SHP77 treated with DMSO at 0.1 percent for 48 hours (cell line): ENCODE measurements around the gene PAGE2B.
"Not testable (repeated sequence)": the region's sequence is repeated elsewhere in the genome, so short reads cannot be mapped to it uniquely, and the experiment has no call there.

Source experiments
- DNase-seq: peaks from one replicate; lab custom pipeline; 2025; lab: John Stamatoyannopoulos, UW

The PAGE2B gene

DNA sequence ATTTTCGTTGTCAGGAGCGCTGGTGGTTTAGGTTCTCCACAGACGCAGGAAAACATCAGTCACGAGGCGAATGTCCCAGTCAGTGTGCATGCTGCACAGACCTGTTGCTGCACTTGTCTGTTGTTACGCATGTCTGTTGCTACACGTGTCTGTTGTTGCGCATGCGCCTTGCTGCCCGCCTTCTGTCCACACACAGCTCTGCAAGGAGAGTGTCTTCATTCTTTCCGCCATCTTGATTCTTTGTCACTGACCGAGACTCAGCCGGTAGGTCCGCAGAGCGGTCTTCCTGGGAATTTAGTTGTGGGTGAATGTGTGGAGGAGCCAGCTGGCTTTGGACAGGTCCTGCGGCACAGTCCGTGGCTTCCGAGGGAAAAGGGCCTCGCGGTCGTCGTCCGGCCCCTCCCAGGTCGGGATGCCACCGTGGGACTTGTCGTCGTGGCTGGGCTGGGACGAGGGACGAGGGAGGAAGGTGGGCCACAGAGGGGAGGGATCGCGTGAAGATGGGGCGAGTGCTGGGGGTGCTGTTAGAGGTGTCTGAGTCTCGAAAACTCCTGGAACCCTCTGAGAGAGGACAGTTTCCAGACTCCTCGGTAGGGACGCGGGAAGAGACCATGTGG lies at the start of gene PAGE2B:
Gene PAGE2B, plus strand, starts transcription at position 180 of the 617 bp plus-strand sequence. CDS start 1,012 bp downstream, outside the sequence.
- DNase-seq, result no peak

DNA sequence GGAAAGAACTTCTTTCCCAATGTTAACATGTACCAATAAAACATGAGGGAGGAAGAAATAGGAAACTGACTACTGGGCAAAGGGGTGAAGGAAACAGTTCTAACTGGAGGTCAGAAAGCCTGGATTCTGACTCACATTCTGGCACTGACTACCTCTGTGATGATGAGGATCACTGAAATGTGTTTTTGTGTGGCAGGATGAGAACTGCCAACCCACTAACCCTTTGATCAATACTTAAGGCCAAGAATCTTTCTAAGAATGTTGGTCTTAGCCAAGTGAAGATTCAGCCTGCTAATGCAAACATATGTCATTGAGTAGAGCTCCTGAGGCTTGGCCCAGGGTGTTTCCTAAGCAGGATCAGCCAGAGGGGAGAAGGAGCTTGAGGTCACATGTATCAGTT lies 48.7 kb upstream of the PAGE2B start:
- no peak for DNase-seq

DNA sequence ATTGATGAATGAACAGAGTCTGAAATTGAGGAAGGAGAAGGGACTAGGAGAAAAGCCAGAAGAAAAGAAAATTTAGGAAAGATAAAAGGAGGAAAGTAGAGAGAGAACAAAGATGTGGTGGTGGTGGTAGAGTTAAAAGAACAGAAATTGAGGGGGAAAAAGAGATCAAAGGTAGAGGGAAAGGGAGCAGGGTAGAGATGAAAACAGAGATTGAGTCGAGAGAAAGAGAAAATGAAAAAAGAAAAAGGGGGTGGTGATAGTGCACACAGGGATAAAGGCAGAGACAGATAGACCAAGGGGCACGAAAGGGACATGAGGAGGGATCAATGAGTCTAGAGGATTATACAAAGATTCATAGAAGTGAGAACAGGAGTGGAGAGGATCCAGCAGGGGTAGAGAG lies 48.0 kb upstream of the PAGE2B start:
- DNase-seq, result no peak

- DNase-seq, result no peak
These were observed 46.8 kb upstream of the PAGE2B start for GRCh38 chrX:55028040-55028439.

- no peak for DNase-seq
These were observed 46.2 kb upstream of the PAGE2B start for GRCh38 chrX:55028611-55029010.

DNA sequence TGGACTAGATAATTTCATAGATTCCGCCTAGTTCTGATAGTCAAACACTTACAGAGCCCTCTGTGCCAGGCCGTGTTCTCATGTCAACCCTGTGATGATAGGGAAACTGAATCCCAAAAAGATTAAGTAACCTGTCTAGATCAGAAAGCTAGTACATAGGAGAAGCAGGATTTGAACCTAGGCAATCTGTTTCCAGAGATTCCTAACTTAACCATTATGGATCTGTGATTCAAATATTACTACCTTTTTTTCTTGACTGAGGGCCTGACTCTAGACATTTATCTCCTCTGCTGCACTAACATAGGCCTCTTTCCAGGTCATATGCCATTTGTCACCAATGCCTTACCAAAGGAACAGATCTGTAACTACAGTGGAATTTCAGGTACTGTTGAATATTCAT lies 45.5 kb upstream of the PAGE2B start:
- no peak for DNase-seq

- no peak for DNase-seq
These were observed 44.3 kb upstream of the PAGE2B start, which contains the start of gene ALAS2 for GRCh38 chrX:55030271-55031205. Gene ALAS2 (minus strand): TSS chrX:55030977. CDS start chrX:55026000, 4,977 bp downstream.

GRCh38 chrX:55033429-55033828 lies 41.4 kb upstream of the PAGE2B start:
- DNase-seq, result no peak

DNA sequence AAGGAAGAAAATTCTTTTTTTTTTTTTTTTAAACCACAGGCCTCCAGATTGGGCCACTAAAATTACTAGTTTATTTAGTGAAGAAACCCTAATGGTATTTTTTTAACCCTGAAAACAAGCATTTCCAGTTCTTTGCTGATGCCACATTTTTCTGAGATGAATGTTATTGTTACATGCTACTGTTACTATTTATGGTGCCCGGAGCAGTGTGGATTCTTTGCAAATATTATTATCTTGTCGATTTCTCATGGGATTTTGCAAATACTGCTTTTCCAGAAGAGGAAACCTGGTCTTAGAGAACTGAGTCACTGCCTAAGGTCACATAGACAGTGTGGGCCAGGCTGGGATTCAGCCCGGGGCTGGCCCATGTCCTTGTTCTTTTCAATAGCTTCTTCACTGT lies 35.4 kb upstream of the PAGE2B start:
- DNase-seq, result no peak

GRCh38 chrX:55041514-55041913 lies 33.3 kb upstream of the PAGE2B start:
- no peak for DNase-seq

- not testable (repeated sequence) for DNase-seq
These were observed 24.2 kb upstream of the PAGE2B start for GRCh38 chrX:55050599-55050998.

- DNase-seq, result no peak
These were observed 17.8 kb upstream of the PAGE2B start for GRCh38 chrX:55056820-55057674.

GRCh38 chrX:55057675-55058249 lies 17.1 kb upstream of the PAGE2B start:
- DNase-seq, result peak; percentile 55

DNA sequence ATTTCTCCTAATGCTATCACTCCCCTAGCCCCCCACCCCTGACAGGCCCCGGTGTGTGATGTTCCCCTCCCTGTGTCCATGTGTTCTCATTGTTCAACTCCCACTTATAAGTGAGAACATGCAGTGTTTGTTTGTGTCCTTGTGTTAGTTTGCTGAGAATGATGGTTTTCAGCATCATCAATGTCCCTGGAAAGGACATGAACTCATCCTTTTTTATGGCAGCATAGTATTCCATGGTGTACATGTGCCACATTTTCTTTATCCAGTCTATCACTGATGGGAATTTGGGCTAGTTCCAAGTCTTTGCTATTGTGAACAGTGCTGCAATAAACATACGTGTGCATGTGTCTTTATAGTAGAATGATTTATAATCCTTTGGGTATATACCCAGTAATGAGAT lies 7.7 kb upstream of the PAGE2B start:
- DNase-seq, result not testable (repeated sequence)

DNA sequence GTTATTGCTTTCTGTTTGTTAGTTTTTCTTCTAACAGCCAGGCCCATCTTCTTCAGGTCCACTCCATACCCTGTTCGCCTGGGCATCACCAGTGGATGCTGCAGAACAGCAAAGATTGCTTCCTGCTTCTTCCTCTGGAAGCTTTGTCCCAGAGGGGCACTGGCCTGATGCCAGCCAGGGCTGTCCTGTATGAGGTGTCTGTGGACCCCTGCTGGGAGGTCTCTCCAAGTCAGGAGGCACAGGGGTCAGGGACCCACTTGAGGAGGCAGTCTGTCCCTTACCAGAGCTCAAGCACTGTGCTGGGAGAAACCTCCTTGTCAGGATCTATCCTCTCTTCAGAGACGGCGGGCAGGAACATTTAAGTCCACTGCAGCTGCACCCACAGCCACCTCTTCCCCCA lies 2.5 kb upstream of the PAGE2B start:
- no peak for DNase-seq

DNA sequence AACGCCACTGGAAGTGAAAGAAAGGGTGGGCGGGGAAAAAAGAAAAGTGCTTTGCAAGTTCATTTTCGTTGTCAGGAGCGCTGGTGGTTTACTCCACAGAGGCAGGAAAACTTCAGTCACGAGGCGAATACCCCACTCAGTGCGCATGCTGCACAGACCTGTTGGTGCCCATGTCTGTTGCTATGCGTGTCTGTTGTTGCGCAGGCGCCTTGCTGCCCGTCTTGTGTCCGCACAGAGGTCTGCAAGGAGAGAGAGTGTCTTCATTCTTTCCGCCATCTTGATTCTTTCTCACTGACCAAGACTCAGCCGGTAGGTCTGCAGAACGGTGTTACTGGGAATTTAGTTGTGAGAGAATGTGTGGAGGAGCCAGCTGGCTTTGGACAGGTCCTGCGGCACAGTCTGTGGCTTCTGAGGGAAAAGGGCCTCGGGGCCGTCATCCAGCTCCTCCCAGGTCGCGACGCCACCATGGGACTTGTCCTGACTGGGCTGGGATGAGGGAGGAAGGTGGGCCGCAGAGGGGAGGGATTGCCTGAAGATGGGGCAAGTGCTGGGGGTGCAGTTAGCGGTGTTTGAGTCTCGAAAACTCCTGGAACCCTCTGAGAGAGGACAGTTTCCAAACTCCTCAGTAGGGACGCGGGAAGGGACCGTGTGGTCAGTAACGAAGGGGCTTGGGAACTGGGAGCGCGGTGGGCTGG lies 14.1 kb downstream of the PAGE2B start, which contains the start of gene PAGE2:
Gene PAGE2, plus strand, starts transcription at position 224 of the 695 bp plus-strand sequence. CDS start 1,003 bp downstream, outside the sequence.
- DNase-seq, result no peak

GRCh38 chrX:55098691-55099090 lies 23.9 kb downstream of the PAGE2B start:
- DNase-seq, result no peak

GRCh38 chrX:55099162-55099561 lies 24.3 kb downstream of the PAGE2B start:
- DNase-seq, result no peak

- no peak for DNase-seq
These were observed 27.9 kb downstream of the PAGE2B start for GRCh38 chrX:55102754-55103153.

- DNase-seq, result no peak
These were observed 32.4 kb downstream of the PAGE2B start for GRCh38 chrX:55107262-55107661.

DNA sequence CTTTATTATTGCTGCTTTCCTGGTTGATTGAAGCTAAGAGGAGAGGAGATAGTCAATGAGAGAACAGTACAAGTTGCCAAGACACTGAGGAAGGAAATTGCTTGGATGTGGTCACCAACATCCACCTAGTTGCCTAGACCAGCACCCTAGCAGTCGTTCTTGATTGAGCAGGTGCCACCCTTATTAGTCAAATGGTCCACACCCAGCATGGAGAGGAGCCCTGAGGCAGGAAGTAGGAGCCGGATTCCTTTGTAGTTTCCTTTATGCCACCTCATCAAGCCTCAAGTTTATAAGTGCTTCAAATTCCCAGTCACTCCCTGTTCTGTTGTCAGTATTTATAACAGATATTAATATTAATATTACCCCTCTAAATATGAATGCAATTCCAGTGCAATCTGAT lies 33.1 kb downstream of the PAGE2B start:
- DNase-seq, result no peak
